Left renal pelvis (tissue), 4 donors: ENCODE results near the gene FNDC10. TPM values are rescaled to one million over a fixed set of nuclear protein-coding genes. Genes with fewer than 3 reads are reported as not detected.

ENCODE experiments used
- DNase-seq, 4 donors: peaks; one replicate each; pipeline ENCODE4 v3.0.0-alpha.2; 2013; ENCODE audit warnings: low read depth in 4 of 4, low spot score in 3 of 4
- polyA plus RNA-seq, 4 donors: library from polyadenylated mRNA; unstranded; fragments of 120-200 nt; gene quantifications; one replicate each; pipeline ENCODE4 v1.2.1, GENCODE V29; 2013; ENCODE audit not compliant: insufficient read length in 4 of 4

Gene FNDC10
- polyA plus RNA-seq, 4 donors: 2.5 to 3.9 (median 3.4) TPM

- no peak for DNase-seq
These were observed 17.6 kb upstream of the FNDC10 start for GRCh38 chr1:1617516-1617915.

- no peak for DNase-seq
These were observed 16.9 kb upstream of the FNDC10 start for GRCh38 chr1:1616838-1617237.

GRCh38 chr1:1616045-1616790 lies 16.3 kb upstream of the FNDC10 start:
- no peak for DNase-seq

- peak; percentile 87 to 91 (median 90) for DNase-seq
These were observed 15.5 kb upstream of the FNDC10 start, which contains the start of gene MIB2 for GRCh38 chr1:1615256-1616044. Gene MIB2, plus strand, starts transcription at chr1:1615500. Its CDS starts 7,953 bp downstream, at chr1:1623453.

GRCh38 chr1:1614954-1615255 lies 15.0 kb upstream of the FNDC10 start:
- no peak for DNase-seq

GRCh38 chr1:1614204-1614953 lies 14.4 kb upstream of the FNDC10 start:
- no peak for DNase-seq

GRCh38 chr1:1613509-1614082 lies 13.7 kb upstream of the FNDC10 start:
- no peak for DNase-seq

- no peak for DNase-seq
These were observed 12.1 kb upstream of the FNDC10 start for GRCh38 chr1:1612104-1612400.

- DNase-seq: no peak
These were observed 10.9 kb upstream of the FNDC10 start for GRCh38 chr1:1610796-1611195.

GRCh38 chr1:1609822-1610485 lies 10.0 kb upstream of the FNDC10 start:
- DNase-seq: no peak

- no peak for DNase-seq
These were observed 6.3 kb upstream of the FNDC10 start for GRCh38 chr1:1606232-1606631.

- no peak for DNase-seq
These were observed 5.8 kb upstream of the FNDC10 start for GRCh38 chr1:1605724-1606123.

- DNase-seq: no peak
These were observed 5.2 kb upstream of the FNDC10 start for GRCh38 chr1:1605034-1605591.

- DNase-seq: no peak
These were observed 4.6 kb upstream of the FNDC10 start for GRCh38 chr1:1604374-1605033.

GRCh38 chr1:1603671-1604373 lies 3.9 kb upstream of the FNDC10 start:
- DNase-seq: no peak

- DNase-seq: no peak
These were observed 3.1 kb upstream of the FNDC10 start for GRCh38 chr1:1602968-1603506.

GRCh38 chr1:1602304-1602967 lies 2.5 kb upstream of the FNDC10 start:
- no peak for DNase-seq

- DNase-seq: no peak
These were observed 1.8 kb upstream of the FNDC10 start for GRCh38 chr1:1601564-1602303.
